CD14-positive monocyte (primary cell): ENCODE results near the gene AMIGO3. TPM values are rescaled to one million over a fixed set of nuclear protein-coding genes. Genes with fewer than 3 reads are reported as not detected.

Experiments
- DNase-seq, 3 donors: peaks; one replicate each; pipeline ENCODE4 v3.0.0-alpha.2; 2011 to 2022
- H2AFZ ChIP-seq: 2 replicates; pipeline ENCODE4 v1.6.0; 2012; ENCODE audit warnings: mild to moderate bottlenecking, low read depth, low read length, inconsistent platforms; ENCODE audit not compliant: insufficient read depth, poor library complexity, severe bottlenecking
- H3K27ac ChIP-seq, 2 donors: 1 replicate in 1 of 2; 2 replicates in 1 of 2; pipeline ENCODE4 v1.5.1; 2012 to 2013; ENCODE audit warnings: low read length in 2 of 2, control low read depth in 1 of 2, inconsistent platforms in 1 of 2, low read depth in 1 of 2, mild to moderate bottlenecking in 1 of 2
- H3K27me3 ChIP-seq, 2 donors: one replicate each; pipeline versions ENCODE4 v1.6.0 to v1.6.1; 2011 to 2013; ENCODE audit warnings: low read length in 2 of 2; ENCODE audit not compliant: control insufficient read depth in 2 of 2, insufficient read depth in 2 of 2
- H3K36me3 ChIP-seq, 2 donors: replicated peaks in 1 of 2; 1 replicate in 1 of 2; 2 replicates in 1 of 2; pipeline versions ENCODE4 v1.5.1 to v1.6.1; 2012 to 2013; ENCODE audit warnings: low read length in 2 of 2, control low read depth in 1 of 2, inconsistent platforms in 1 of 2, mild to moderate bottlenecking in 1 of 2; ENCODE audit not compliant: insufficient read depth in 2 of 2, control insufficient read depth in 1 of 2
- H3K4me1 ChIP-seq, 2 donors: 1 replicate in 1 of 2; 2 replicates in 1 of 2; pipeline versions ENCODE4 v1.5.1 to v1.6.1; 2012 to 2013; ENCODE audit warnings: low read length in 2 of 2, control low read depth in 1 of 2, inconsistent platforms in 1 of 2, mild to moderate bottlenecking in 1 of 2, moderate library complexity in 1 of 2; ENCODE audit not compliant: insufficient read depth in 2 of 2, control insufficient read depth in 1 of 2
- H3K4me2 ChIP-seq: replicated peaks from 2 replicates; pipeline ENCODE3; 2012; ENCODE audit warnings: low read length, moderate library complexity, mild to moderate bottlenecking; ENCODE audit not compliant: poor library complexity, severe bottlenecking; ENCODE audit errors: extremely low read depth
- H3K4me3 ChIP-seq, 3 experiments: fragments of 200-600 bp in 1 of 3; sonication (generic) in 1 of 3; replicated peaks in 1 of 3; 1 replicate in 2 of 3; 2 replicates in 1 of 3; pipeline ENCODE4 v1.5.1; 2011 to 2013; ENCODE audit warnings: low read length in 3 of 3, mild to moderate bottlenecking in 3 of 3, control low read depth in 2 of 3, low read depth in 2 of 3, inconsistent platforms in 1 of 3, moderate library complexity in 1 of 3
- H3K79me2 ChIP-seq: 2 replicates; pipeline ENCODE4 v1.6.0; 2012; ENCODE audit warnings: mild to moderate bottlenecking, control low read depth, inconsistent platforms, low read length, moderate library complexity; ENCODE audit not compliant: insufficient read depth
- H3K9ac ChIP-seq: 2 replicates; pipeline ENCODE4 v1.6.0; 2017; ENCODE audit warnings: low read length, mild to moderate bottlenecking; ENCODE audit not compliant: insufficient read depth, poor library complexity, severe bottlenecking
- H3K9me3 ChIP-seq, 2 donors: replicated peaks in 1 of 2; 1 replicate in 1 of 2; 2 replicates in 1 of 2; pipeline versions ENCODE4 v1.5.1 to v1.6.1; 2012 to 2013; ENCODE audit warnings: low read length in 2 of 2, control low read depth in 1 of 2; ENCODE audit not compliant: control insufficient read depth in 1 of 2, insufficient read depth in 1 of 2
- H4K20me1 ChIP-seq: 2 replicates; pipeline ENCODE4 v1.6.0; 2012; ENCODE audit warnings: mild to moderate bottlenecking, low read length, control low read depth, moderate library complexity; ENCODE audit not compliant: insufficient read depth
- H3K27ac Mint-ChIP-seq, 7 donors: one replicate each; pipeline ENCODE4 v1.8.0; 2020; ENCODE audit warnings: mild to moderate bottlenecking in 7 of 7, mixed read lengths in 7 of 7, moderate library complexity in 6 of 7, inconsistent platforms in 2 of 7
- H3K27me3 Mint-ChIP-seq, 3 donors: one replicate each; pipeline ENCODE4 v1.8.0; 2021 to 2022; ENCODE audit warnings: low read depth in 3 of 3, mild to moderate bottlenecking in 3 of 3, mixed read lengths in 3 of 3, moderate library complexity in 3 of 3, inconsistent platforms in 1 of 3
- H3K36me3 Mint-ChIP-seq, 2 donors: one replicate each; pipeline ENCODE4 v1.8.0; 2020; ENCODE audit warnings: mixed read lengths in 2 of 2, inconsistent platforms in 1 of 2, mild to moderate bottlenecking in 1 of 2
- H3K4me1 Mint-ChIP-seq: one replicate; pipeline ENCODE4 v1.8.0; 2020; ENCODE audit warnings: mild to moderate bottlenecking, mixed read lengths
- H3K4me3 Mint-ChIP-seq, 2 donors: one replicate each; pipeline ENCODE4 v1.8.0; 2020; ENCODE audit warnings: mild to moderate bottlenecking in 2 of 2, mixed read lengths in 2 of 2, moderate library complexity in 1 of 2
- H3K9me3 Mint-ChIP-seq, 7 donors: one replicate each; pipeline ENCODE4 v1.8.0; 2020 to 2022; ENCODE audit warnings: mixed read lengths in 7 of 7, mild to moderate bottlenecking in 6 of 7, moderate library complexity in 6 of 7, inconsistent platforms in 2 of 7
- WGBS: methylation state at CpG from one replicate; pipeline ENCODE4 v1.1.5; 2013; ENCODE audit warnings: missing lambda C conversion rate; ENCODE audit not compliant: insufficient coverage; 5-methylcytosine and 5-hydroxymethylcytosine counted together
- intact Hi-C, 2 donors: fragments of 100-400 bp; cut with micrococcal nuclease; formaldehyde crosslinking; loops; one replicate each; pipeline versions ENCODE4 v1.15.0 to v1.15.1; 2023
- polyA plus RNA-seq, 3 donors: library from polyadenylated mRNA; depleted of rRNA in 1 of 3; unstranded in 2 of 3; stranded (reverse) in 1 of 3; fragments of 300-500 nt in 2 of 3; fragments of >200 nt in 1 of 3; fragmentation: Illumina TruSeq in 2 of 3; gene quantifications; 1 replicate in 2 of 3; 2 replicates in 1 of 3; pipeline ENCODE4 v1.2.3, GENCODE V29; 2012 to 2021
- TF ChIP-seq, protein P1 (sequence below): fragments of 200-600 bp; IDR thresholded peaks from one replicate; pipeline ENCODE4 v1.8.0; 2022; ENCODE audit warnings: antibody characterized with exemption, mild to moderate bottlenecking

AMIGO3 gene
- polyA plus RNA-seq, 3 donors: 0.96 TPM; not detected in 2

DNA sequence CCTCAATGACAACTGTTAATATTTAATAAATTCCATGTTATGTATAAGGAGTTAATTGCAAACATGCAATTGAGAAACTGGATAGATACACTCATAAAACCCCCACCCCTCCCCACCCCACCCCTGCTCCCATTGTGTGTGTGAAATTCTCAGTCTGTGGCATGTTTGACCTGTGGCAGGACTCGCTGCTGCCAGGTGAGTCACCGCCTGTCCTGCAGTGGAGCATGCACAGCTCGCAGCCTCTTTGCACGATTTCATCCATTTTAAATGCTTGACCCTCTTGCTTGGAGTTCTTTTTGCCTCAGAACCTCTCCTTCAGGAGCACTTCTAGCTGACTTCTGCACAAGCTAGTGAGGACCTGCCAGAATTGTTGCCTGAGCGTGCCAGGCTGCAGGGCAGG is 50.6 kb downstream of the AMIGO3 start:
- Histone ChIP-seq H3K9ac (no peak overlapping the region), H3K27me3 (no peaks in the 10 kb centered on the region), H3K27ac (no peak overlapping the region), H4K20me1 (peaks cover 11% of the 10 kb centered on the region), H2AFZ (no peak overlapping the region), H3K4me3 (no peak overlapping the region), H3K79me2 (peaks cover 3% of the 10 kb centered on the region), H3K4me2 (no peak overlapping the region), H3K36me3 (no peaks in the 10 kb centered on the region), H3K9me3 (peaks cover 0 to 6% of the 10 kb centered on the region in 2 donors), H3K4me1 (peaks cover 7 to 13% of the 10 kb centered on the region in 2 donors)
- no peaks in the 10 kb centered on the region for H3K36me3 Mint-ChIP-seq
- TF ChIP-seq, protein P1, sequence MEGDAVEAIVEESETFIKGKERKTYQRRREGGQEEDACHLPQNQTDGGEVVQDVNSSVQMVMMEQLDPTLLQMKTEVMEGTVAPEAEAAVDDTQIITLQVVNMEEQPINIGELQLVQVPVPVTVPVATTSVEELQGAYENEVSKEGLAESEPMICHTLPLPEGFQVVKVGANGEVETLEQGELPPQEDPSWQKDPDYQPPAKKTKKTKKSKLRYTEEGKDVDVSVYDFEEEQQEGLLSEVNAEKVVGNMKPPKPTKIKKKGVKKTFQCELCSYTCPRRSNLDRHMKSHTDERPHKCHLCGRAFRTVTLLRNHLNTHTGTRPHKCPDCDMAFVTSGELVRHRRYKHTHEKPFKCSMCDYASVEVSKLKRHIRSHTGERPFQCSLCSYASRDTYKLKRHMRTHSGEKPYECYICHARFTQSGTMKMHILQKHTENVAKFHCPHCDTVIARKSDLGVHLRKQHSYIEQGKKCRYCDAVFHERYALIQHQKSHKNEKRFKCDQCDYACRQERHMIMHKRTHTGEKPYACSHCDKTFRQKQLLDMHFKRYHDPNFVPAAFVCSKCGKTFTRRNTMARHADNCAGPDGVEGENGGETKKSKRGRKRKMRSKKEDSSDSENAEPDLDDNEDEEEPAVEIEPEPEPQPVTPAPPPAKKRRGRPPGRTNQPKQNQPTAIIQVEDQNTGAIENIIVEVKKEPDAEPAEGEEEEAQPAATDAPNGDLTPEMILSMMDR: no peak
- no peak overlapping the region for H3K27ac Mint-ChIP-seq
- H3K9me3 Mint-ChIP-seq: peaks cover 0 to 10% (median 3%) of the 10 kb centered on the region in 7 donors
- peaks cover 10 to 13% (median 11%) of the 10 kb centered on the region in 3 donors for H3K27me3 Mint-ChIP-seq
- intact Hi-C loops: no loop called here
- WGBS: 96% methylated on average over 4 of the region's 5 CpGs
- H3K4me1 Mint-ChIP-seq: peaks cover 20% of the 10 kb centered on the region
- no peak for DNase-seq
- H3K4me3 Mint-ChIP-seq: no peak overlapping the region

DNA sequence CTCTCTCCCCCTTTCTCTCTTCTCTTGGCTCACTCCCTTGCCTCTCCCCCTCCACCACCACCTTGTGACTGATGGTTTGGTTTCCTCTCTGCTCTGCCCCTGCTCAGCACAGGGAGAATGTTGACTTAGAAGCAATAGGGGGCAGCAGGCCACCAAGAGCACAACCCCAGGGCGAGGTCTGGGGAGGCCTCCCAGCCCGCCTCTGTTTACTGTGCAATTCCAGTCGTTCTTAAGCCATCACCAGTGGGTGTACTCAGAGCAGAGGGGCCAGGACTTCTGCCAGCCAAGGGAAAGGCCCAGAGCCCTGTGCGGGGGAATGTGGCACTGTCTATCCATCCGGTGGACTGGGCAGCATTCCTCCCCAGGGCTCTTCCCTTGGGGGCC is 51.1 kb downstream of the AMIGO3 start:
- Histone ChIP-seq H3K4me3 (no peak overlapping the region), H3K27ac (no peak overlapping the region), H3K4me1 (peaks cover 5 to 12% of the 10 kb centered on the region in 2 donors), H3K79me2 (peaks cover 3% of the 10 kb centered on the region), H4K20me1 (peaks cover 9% of the 10 kb centered on the region), H2AFZ (no peak overlapping the region), H3K27me3 (no peaks in the 10 kb centered on the region), H3K4me2 (no peak overlapping the region), H3K9me3 (peaks cover 0 to 5% of the 10 kb centered on the region in 2 donors), H3K36me3 (no peaks in the 10 kb centered on the region), H3K9ac (no peak overlapping the region)
- TF ChIP-seq, protein P1: no peak
- no peak overlapping the region for H3K27ac Mint-ChIP-seq
- peaks cover 10 to 13% (median 11%) of the 10 kb centered on the region in 3 donors for H3K27me3 Mint-ChIP-seq
- H3K36me3 Mint-ChIP-seq: no peaks in the 10 kb centered on the region
- no peak for DNase-seq
- WGBS: 47% methylated on average over 3 of the region's 5 CpGs
- H3K9me3 Mint-ChIP-seq: peaks cover 0 to 7% (median 2%) of the 10 kb centered on the region in 7 donors
- H3K4me3 Mint-ChIP-seq: no peak overlapping the region
- intact Hi-C loops: no loop called here
- H3K4me1 Mint-ChIP-seq: peaks cover 19% of the 10 kb centered on the region
